ENCODE results near the gene PEX26. TPM values are rescaled to one million over a fixed set of nuclear protein-coding genes. Genes with fewer than 3 reads are reported as not detected.
A peak's percentile ranks its signal among the peaks of the same experiment; 100 is the strongest.

PEX26 gene
- total RNA-seq, 1 experiment from 2014 or later = 30.6 TPM

GRCh38 chr22:18058371-18059093, 19.3 kb upstream of the PEX26 start:
- Histone ChIP-seq H3K9me3 (ENCODE audit: low read length) (no peaks in the 10 kb centered on the region), H4K20me1 (ENCODE audit: low read length) (no peaks in the 10 kb centered on the region), H3K4me3 (ENCODE audit: low read length) (no peak overlapping the region), H3K36me3 (ENCODE audit: low read depth, low read length) (no peaks in the 10 kb centered on the region), H3K9ac (ENCODE audit: low read length) (no peak overlapping the region), H3K4me2 (ENCODE audit: low read length) (no peak overlapping the region), H3F3A (ENCODE audit: low read length, unreplicated experiment) (no peaks in the 10 kb centered on the region), H3K79me2 (ENCODE audit: low read length) (no peaks in the 10 kb centered on the region), H3K27me3 (ENCODE audit: low read length) (no peaks in the 10 kb centered on the region), H3K27ac (ENCODE audit: low read length) (peak overlapping the region; percentile 34), H2AFZ (ENCODE audit: low read length) (no peak overlapping the region), H3K4me1 (ENCODE audit: insufficient read depth, low read length) (peaks cover 57% of the 10 kb centered on the region), H3K9me2 (replicated peaks; ENCODE audit: low read length) (no peaks in the 10 kb centered on the region)
- DNase-seq (no peak), ATAC-seq (no peak)
- intact Hi-C loops (cut with micrococcal nuclease) = loop anchor here (5.0 kb wide), 1 partner anchor 36 kb away; the partner anchor contains the start of gene MICAL3
- no TSS peak for BruUV-seq (replicated peaks)
- TF ChIP-seq EZH2phosphoT487 (IDR thresholded peaks at IDR 0.05; ENCODE audit: borderline replicate concordance, low read length) (no peak), EZH2 (IDR thresholded peaks at IDR 0.05; ENCODE audit: low read length, unreplicated experiment) (no peak), CTCF (conservative IDR thresholded peaks at IDR 0.05; ENCODE audit: low read depth, low read length) (no peak)
- CTCF ChIA-PET = no interaction called here
- POLR2A ChIA-PET (ENCODE audit: unreplicated experiment) = no interaction called here

DNA sequence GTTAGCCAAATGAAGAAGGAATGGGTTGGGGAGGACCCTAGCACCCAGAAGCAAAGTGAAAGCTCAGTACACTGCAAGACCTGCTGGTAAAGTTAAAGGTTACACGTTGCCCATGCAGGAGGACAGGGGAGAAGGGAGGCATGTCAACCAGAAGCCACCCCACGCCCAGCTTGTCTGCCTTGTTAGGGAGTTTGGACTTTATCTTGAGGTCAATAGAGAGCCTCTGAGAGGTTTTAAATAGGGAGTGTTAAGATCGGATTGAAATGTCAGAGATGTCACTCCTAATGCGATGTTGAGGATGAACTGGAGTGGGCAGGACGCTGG, 18.7 kb upstream of the PEX26 start:
- H3K9ac ChIP-seq (ENCODE audit: low read length) = no peak overlapping the region
- DNase-seq (no peak), ATAC-seq (no peak)
- H3K79me2 ChIP-seq (ENCODE audit: low read length) = no peaks in the 10 kb centered on the region
- TF ChIP-seq EZH2 (IDR thresholded peaks at IDR 0.05; ENCODE audit: low read length, unreplicated experiment) (no peak), EZH2phosphoT487 (IDR thresholded peaks at IDR 0.05; ENCODE audit: borderline replicate concordance, low read length) (no peak), CTCF (conservative IDR thresholded peaks at IDR 0.05; ENCODE audit: low read depth, low read length) (no peak)
- no peak overlapping the region for H3K4me3 ChIP-seq (ENCODE audit: low read length)
- no peaks in the 10 kb centered on the region for H3K36me3 ChIP-seq (ENCODE audit: low read depth, low read length)
- intact Hi-C loops (cut with micrococcal nuclease) = loop anchor here (5.0 kb wide), 1 partner anchor 37 kb away; the partner anchor contains the start of gene MICAL3
- H3K4me1 ChIP-seq (ENCODE audit: insufficient read depth, low read length) = peaks cover 57% of the 10 kb centered on the region
- H3K27ac ChIP-seq (ENCODE audit: low read length) = no peak overlapping the region
- no peaks in the 10 kb centered on the region for H4K20me1 ChIP-seq (ENCODE audit: low read length)
- H2AFZ ChIP-seq (ENCODE audit: low read length) = no peak overlapping the region
- no TSS peak for BruUV-seq (replicated peaks)
- CTCF ChIA-PET = no interaction called here
- POLR2A ChIA-PET (ENCODE audit: unreplicated experiment) = no interaction called here
- H3K9me2 ChIP-seq (replicated peaks; ENCODE audit: low read length) = no peaks in the 10 kb centered on the region
- H3K9me3 ChIP-seq (ENCODE audit: low read length) = no peaks in the 10 kb centered on the region
- no peak overlapping the region for H3K4me2 ChIP-seq (ENCODE audit: low read length)
- no peaks in the 10 kb centered on the region for H3F3A ChIP-seq (ENCODE audit: low read length, unreplicated experiment)
- H3K27me3 ChIP-seq (ENCODE audit: low read length) = no peaks in the 10 kb centered on the region

- no peaks in the 10 kb centered on the region for H3K79me2 ChIP-seq (ENCODE audit: low read length)
- no peak overlapping the region for H3K9ac ChIP-seq (ENCODE audit: low read length)
- H3K4me1 ChIP-seq (ENCODE audit: insufficient read depth, low read length) = peaks cover 59% of the 10 kb centered on the region
- ChIA-PET CTCF (no interaction called here), POLR2A (ENCODE audit: unreplicated experiment) (no interaction called here)
- no peaks in the 10 kb centered on the region for H3K9me2 ChIP-seq (replicated peaks; ENCODE audit: low read length)
- H3K27me3 ChIP-seq (ENCODE audit: low read length) = no peaks in the 10 kb centered on the region
- H3K27ac ChIP-seq (ENCODE audit: low read length) = no peak overlapping the region
- H3K9me3 ChIP-seq (ENCODE audit: low read length) = no peaks in the 10 kb centered on the region
- BruUV-seq (replicated peaks) = no TSS peak
- no peaks in the 10 kb centered on the region for H3F3A ChIP-seq (ENCODE audit: low read length, unreplicated experiment)
- no peaks in the 10 kb centered on the region for H3K36me3 ChIP-seq (ENCODE audit: low read depth, low read length)
- H2AFZ ChIP-seq (ENCODE audit: low read length) = no peak overlapping the region
- no peak for DNase-seq
- H4K20me1 ChIP-seq (ENCODE audit: low read length) = no peaks in the 10 kb centered on the region
- intact Hi-C loops (cut with micrococcal nuclease) = loop anchor here (5.0 kb wide), 1 partner anchor 37 kb away; the partner anchor contains the start of gene MICAL3
- H3K4me3 ChIP-seq (ENCODE audit: low read length) = no peak overlapping the region
- TF ChIP-seq CTCF (conservative IDR thresholded peaks at IDR 0.05; ENCODE audit: low read depth, low read length) = no peak
- TF ChIP-seq EZH2 (IDR thresholded peaks at IDR 0.05; ENCODE audit: low read length, unreplicated experiment) = no peak
- TF ChIP-seq EZH2phosphoT487 (IDR thresholded peaks at IDR 0.05; ENCODE audit: borderline replicate concordance, low read length) = no peak
- no peak for ATAC-seq
- H3K4me2 ChIP-seq (ENCODE audit: low read length) = no peak overlapping the region
These were observed 18.3 kb upstream of the PEX26 start for GRCh38 chr22:18059473-18059872.

Data from PC-3 (cell line).